C4-2B (cell line): ENCODE measurements around the gene BLM.

Experiments
- CTCF ChIP-seq: fragments of 450-650 bp; conservative IDR thresholded peaks from 2 replicates; pipeline ENCODE4 v1.5.1; 2017; ENCODE audit warnings: mild to moderate bottlenecking
- ZFX ChIP-seq: fragments of 450-650 bp; IDR thresholded peaks from 2 replicates; pipeline ENCODE4 v1.6.1; 2017

GRCh38 chr15:90799639-90800170 is 82.6 kb downstream of the BLM start:
- TF ChIP-seq CTCF, result no peak
- TF ChIP-seq ZFX, result no peak
